HCT116 (cell line): ENCODE results near the gene MUC6. TPM values are rescaled to one million over a fixed set of nuclear protein-coding genes. Genes with fewer than 3 reads are reported as not detected.

Source experiments
- ATAC-seq: fragments of 200-7000 bp; cut with Tn5 transposase; 2 replicates; pipeline ENCODE4 v1.9.1; 2020; ENCODE audit warnings: mild to moderate bottlenecking, moderate library complexity
- BruUV-seq: library from RNA; stranded (reverse); fragments of 400-500 nt; replicated peaks from 2 replicates; lab custom pipeline; 2021; lab: Mats Ljungman, UMichigan
- CTCF ChIA-PET: fragments of 300-600 bp; sonication (Branson Sonifier 250); formaldehyde crosslinking; loops from one replicate; lab custom pipeline; 2021; ENCODE audit warnings: antibody characterized with exemption; lab: Charles Lee
- POLR2A ChIA-PET: fragments of 300-600, 350-600 bp; sonication (Branson Sonifier 250); formaldehyde crosslinking; loops from one replicate; lab custom pipeline; 2021; ENCODE audit warnings: antibody characterized with exemption; lab: Charles Lee
- RAD21 ChIA-PET, 2 experiments: fragments of 300-600 bp; sonication (Branson Sonifier 250); formaldehyde crosslinking; loops; one replicate each; lab custom pipeline; 2023; ENCODE audit warnings: low total read pairs in 2 of 2; ENCODE audit not compliant: uncharacterized antibody in 2 of 2, unreplicated experiment in 2 of 2, low non-redundant PET in 1 of 2; lab: Charles Lee
- DNase-seq: peaks from one replicate; pipeline ENCODE4 v3.0.0-alpha.2; 2010; ENCODE audit warnings: low read depth, low spot score
- H2AFZ ChIP-seq: fragments of 200-600 bp; shearing (Covaris generic), sonication (generic); 2 replicates; pipeline ENCODE4 v1.6.1; 2017; ENCODE audit warnings: low read depth, mixed run types, mixed read lengths, antibody characterized with exemption, low read length; ENCODE audit not compliant: poor library complexity, severe bottlenecking
- H3K27ac ChIP-seq: 2 replicates; pipeline ENCODE4 v1.5.1; 2012; ENCODE audit warnings: low read depth, low read length
- H3K27me3 ChIP-seq: fragments of 200-600 bp; sonication (generic); 2 replicates; pipeline ENCODE4 v1.6.1; 2016; ENCODE audit warnings: mixed run types, low read length, mixed read lengths; ENCODE audit not compliant: insufficient read depth
- H3K36me3 ChIP-seq, 2 experiments: fragments of 200-500 bp in 1 of 2; fragments of 200-600 bp in 1 of 2; sonication (Bioruptor generic) in 1 of 2; sonication (generic) in 1 of 2; 2 replicates each; pipeline versions ENCODE4 v1.5.1 to v1.6.1; 2014 to 2016; ENCODE audit warnings: low read length in 2 of 2, inconsistent platforms in 1 of 2, mixed read lengths in 1 of 2, mixed run types in 1 of 2; ENCODE audit not compliant: insufficient read depth in 2 of 2, control insufficient read depth in 1 of 2
- H3K4me1 ChIP-seq, 2 experiments: fragments of 200-600 bp in 1 of 2; sonication (generic) in 1 of 2; 2 replicates each; pipeline versions ENCODE4 v1.5.1 to v1.6.1; 2012 to 2017; ENCODE audit warnings: low read length in 2 of 2, inconsistent platforms in 1 of 2, mild to moderate bottlenecking in 1 of 2, mixed read lengths in 1 of 2, mixed run types in 1 of 2, moderate library complexity in 1 of 2; ENCODE audit not compliant: insufficient read depth in 2 of 2, control insufficient read depth in 1 of 2
- H3K4me2 ChIP-seq: fragments of 200-600 bp; sonication (generic); 2 replicates; pipeline ENCODE4 v1.6.1; 2017; ENCODE audit warnings: mixed run types, low read length, mixed read lengths
- H3K4me3 ChIP-seq, 2 experiments: fragments of 200-600 bp in 1 of 2; sonication (generic) in 1 of 2; replicated peaks in 1 of 2; 2 replicates each; pipeline ENCODE4 v1.5.1; 2011 to 2016; ENCODE audit warnings: low read length in 2 of 2, control low read depth in 1 of 2, low read depth in 1 of 2, mild to moderate bottlenecking in 1 of 2, mixed read lengths in 1 of 2, mixed run types in 1 of 2
- H3K79me2 ChIP-seq: fragments of 200-600 bp; sonication (generic); 2 replicates; pipeline ENCODE4 v1.6.1; 2017; ENCODE audit warnings: mild to moderate bottlenecking, mixed run types, low read length, moderate library complexity, mixed read lengths; ENCODE audit not compliant: insufficient read depth
- H3K9ac ChIP-seq: fragments of 200-600 bp; sonication (generic); 2 replicates; pipeline ENCODE4 v1.6.1; 2016; ENCODE audit warnings: low read length, mixed read lengths
- H3K9me2 ChIP-seq: fragments of 200-600 bp; sonication (generic), shearing (Covaris generic); 2 replicates; pipeline ENCODE4 v1.6.1; 2017; ENCODE audit warnings: mixed run types, mild to moderate bottlenecking, moderate library complexity; ENCODE audit not compliant: insufficient read depth
- H3K9me3 ChIP-seq, 2 experiments: fragments of 200-500 bp in 1 of 2; fragments of 200-600 bp in 1 of 2; sonication (Bioruptor generic) in 1 of 2; sonication (generic) in 1 of 2; 2 replicates each; pipeline ENCODE4 v1.6.1; 2014 to 2017; ENCODE audit warnings: low read length in 2 of 2, mixed read lengths in 2 of 2, inconsistent platforms in 1 of 2, low read depth in 1 of 2, mild to moderate bottlenecking in 1 of 2, mixed run types in 1 of 2, moderate library complexity in 1 of 2; ENCODE audit not compliant: control insufficient read depth in 1 of 2, insufficient read depth in 1 of 2
- H4K20me1 ChIP-seq: fragments of 200-600 bp; sonication (generic), shearing (Covaris generic); 2 replicates; pipeline ENCODE4 v1.6.1; 2017; ENCODE audit warnings: mixed run types, mild to moderate bottlenecking, moderate library complexity; ENCODE audit not compliant: insufficient read depth
- CBX3 ChIP-seq: IDR thresholded peaks from 2 replicates; pipeline ENCODE4 v1.6.1; 2012; ENCODE audit warnings: low read depth
- CEBPB ChIP-seq: IDR thresholded peaks from 2 replicates; pipeline ENCODE4 v1.6.1; 2012; ENCODE audit warnings: low read depth
- EGR1 ChIP-seq: IDR thresholded peaks from 2 replicates; pipeline ENCODE4 v1.6.1; 2012; ENCODE audit warnings: low read depth
- EZH2 ChIP-seq: fragments of 200-600 bp; sonication (generic); IDR thresholded peaks from 2 replicates; pipeline ENCODE4 v1.6.1; 2017; ENCODE audit warnings: antibody characterized with exemption, mixed run types
- FOSL1 ChIP-seq: IDR thresholded peaks from 2 replicates; pipeline ENCODE4 v1.6.1; 2012; ENCODE audit warnings: low read depth
- POLR2A ChIP-seq: IDR thresholded peaks from 2 replicates; pipeline ENCODE4 v1.7.0; 2011; ENCODE audit warnings: borderline replicate concordance; ENCODE audit not compliant: insufficient read depth, insufficient read length; ENCODE audit errors: extremely low read depth
- POLR2AphosphoS5 ChIP-seq: IDR thresholded peaks from 2 replicates; pipeline ENCODE4 v1.6.1; 2011; ENCODE audit warnings: mild to moderate bottlenecking, low read depth, low read length, moderate library complexity
- RAD21 ChIP-seq: IDR thresholded peaks from 2 replicates; pipeline ENCODE4 v1.6.1; 2012; ENCODE audit warnings: low read depth, mild to moderate bottlenecking
- SIN3A ChIP-seq: IDR thresholded peaks from 2 replicates; pipeline ENCODE4 v1.6.1; 2012; ENCODE audit warnings: low read depth
- SP1 ChIP-seq: IDR thresholded peaks from 2 replicates; pipeline ENCODE4 v1.6.1; 2012; ENCODE audit warnings: low read depth
- SRF ChIP-seq: IDR thresholded peaks from 2 replicates; pipeline ENCODE4 v1.6.1; 2012; ENCODE audit warnings: low read depth
- TCF7L2 ChIP-seq: IDR thresholded peaks from 2 replicates; pipeline ENCODE4 v1.7.0; 2011; ENCODE audit warnings: borderline replicate concordance, inconsistent platforms; ENCODE audit not compliant: insufficient read depth, insufficient read length; ENCODE audit errors: extremely low read depth
- intact Hi-C: fragments of 100-400 bp; cut with micrococcal nuclease; formaldehyde crosslinking; loops from 2 replicates; pipeline ENCODE4 v1.10.0; 2022
- total RNA-seq: library from RNA; stranded (reverse); gene quantifications from one replicate; pipeline ENCODE4 v1.2.1, GENCODE V29; 2021; ENCODE audit not compliant: unreplicated experiment
- TF ChIP-seq, protein P1 (sequence below): IDR thresholded peaks from 2 replicates; pipeline ENCODE4 v1.6.1; 2012; ENCODE audit warnings: low read depth
- TF ChIP-seq, protein P2 (sequence below): IDR thresholded peaks from 2 replicates; pipeline ENCODE4 v1.6.1; 2012
- TF ChIP-seq, protein P3 (sequence below): IDR thresholded peaks from 2 replicates; pipeline ENCODE4 v1.6.1; 2012

MUC6 gene
- total RNA-seq, 1 experiment from 2014 or later: 0.02 TPM

DNA sequence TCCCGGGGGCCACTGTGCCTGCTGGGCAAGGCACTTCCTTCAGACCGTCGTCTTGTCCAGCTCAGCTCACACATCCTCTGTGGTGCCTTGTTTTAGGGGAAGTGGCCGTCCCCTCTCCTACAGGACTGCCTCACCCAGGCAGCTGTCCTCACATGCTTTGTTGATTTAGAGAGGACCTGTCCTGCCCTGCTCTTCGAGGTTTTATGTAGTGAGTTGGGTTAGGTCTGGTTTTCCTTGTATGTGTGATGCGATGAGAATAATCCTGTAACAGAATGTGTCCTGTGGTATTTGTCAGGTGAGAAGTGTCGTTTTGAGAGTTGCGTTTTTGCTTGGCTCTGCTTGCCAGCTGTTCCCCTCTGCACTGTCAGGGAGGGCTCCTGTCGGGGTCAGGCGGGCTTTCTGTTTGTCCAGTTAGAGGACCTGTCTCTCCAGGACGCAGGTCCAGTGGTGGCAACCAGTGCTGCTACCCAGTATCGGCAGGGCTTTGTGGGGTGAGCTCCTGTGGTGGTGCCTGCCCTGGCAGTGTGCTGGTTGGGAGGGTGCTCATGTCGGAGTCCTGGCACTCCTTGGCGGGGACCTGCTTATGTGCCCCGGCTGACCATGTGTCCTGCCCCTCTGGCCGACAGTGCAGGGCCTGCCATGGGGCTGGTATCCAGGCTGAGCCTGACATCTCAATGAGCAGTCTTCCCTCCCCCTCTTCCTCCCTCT is 41.3 kb downstream of the MUC6 start:
- H3K9me2 ChIP-seq: no peaks in the 10 kb centered on the region
- H3K9me3 ChIP-seq: no peaks in the 10 kb centered on the region
- ChIA-PET RAD21 (no interaction called here), CTCF (no interaction called here), POLR2A (no interaction called here)
- H3K36me3 ChIP-seq: peaks cover 0 to 7% of the 10 kb centered on the region in 2 experiments; a peak in 3 of 4 replicates
- intact Hi-C loops: no loop called here
- DNase-seq (no peak), ATAC-seq (peak; percentile 43)
- H3K4me2 ChIP-seq: no peak overlapping the region
- H3K79me2 ChIP-seq: no peaks in the 10 kb centered on the region; the same call in 1 of the 2 replicates
- no peak overlapping the region for H3K27ac ChIP-seq
- no peak for TF ChIP-seq EGR1
- TF ChIP-seq, protein P1, sequence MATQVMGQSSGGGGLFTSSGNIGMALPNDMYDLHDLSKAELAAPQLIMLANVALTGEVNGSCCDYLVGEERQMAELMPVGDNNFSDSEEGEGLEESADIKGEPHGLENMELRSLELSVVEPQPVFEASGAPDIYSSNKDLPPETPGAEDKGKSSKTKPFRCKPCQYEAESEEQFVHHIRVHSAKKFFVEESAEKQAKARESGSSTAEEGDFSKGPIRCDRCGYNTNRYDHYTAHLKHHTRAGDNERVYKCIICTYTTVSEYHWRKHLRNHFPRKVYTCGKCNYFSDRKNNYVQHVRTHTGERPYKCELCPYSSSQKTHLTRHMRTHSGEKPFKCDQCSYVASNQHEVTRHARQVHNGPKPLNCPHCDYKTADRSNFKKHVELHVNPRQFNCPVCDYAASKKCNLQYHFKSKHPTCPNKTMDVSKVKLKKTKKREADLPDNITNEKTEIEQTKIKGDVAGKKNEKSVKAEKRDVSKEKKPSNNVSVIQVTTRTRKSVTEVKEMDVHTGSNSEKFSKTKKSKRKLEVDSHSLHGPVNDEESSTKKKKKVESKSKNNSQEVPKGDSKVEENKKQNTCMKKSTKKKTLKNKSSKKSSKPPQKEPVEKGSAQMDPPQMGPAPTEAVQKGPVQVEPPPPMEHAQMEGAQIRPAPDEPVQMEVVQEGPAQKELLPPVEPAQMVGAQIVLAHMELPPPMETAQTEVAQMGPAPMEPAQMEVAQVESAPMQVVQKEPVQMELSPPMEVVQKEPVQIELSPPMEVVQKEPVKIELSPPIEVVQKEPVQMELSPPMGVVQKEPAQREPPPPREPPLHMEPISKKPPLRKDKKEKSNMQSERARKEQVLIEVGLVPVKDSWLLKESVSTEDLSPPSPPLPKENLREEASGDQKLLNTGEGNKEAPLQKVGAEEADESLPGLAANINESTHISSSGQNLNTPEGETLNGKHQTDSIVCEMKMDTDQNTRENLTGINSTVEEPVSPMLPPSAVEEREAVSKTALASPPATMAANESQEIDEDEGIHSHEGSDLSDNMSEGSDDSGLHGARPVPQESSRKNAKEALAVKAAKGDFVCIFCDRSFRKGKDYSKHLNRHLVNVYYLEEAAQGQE: no peak
- no peak for TF ChIP-seq SIN3A
- no TSS peak for BruUV-seq
- H4K20me1 ChIP-seq: no peaks in the 10 kb centered on the region
- no peak overlapping the region for H3K9ac ChIP-seq
- H2AFZ ChIP-seq: no peak overlapping the region
- H3K27me3 ChIP-seq: no peaks in the 10 kb centered on the region
- peaks cover 0 to 8% of the 10 kb centered on the region in 2 experiments; a peak in 1 of 4 replicates for H3K4me1 ChIP-seq
- H3K4me3 ChIP-seq: no peak overlapping the region

DNA sequence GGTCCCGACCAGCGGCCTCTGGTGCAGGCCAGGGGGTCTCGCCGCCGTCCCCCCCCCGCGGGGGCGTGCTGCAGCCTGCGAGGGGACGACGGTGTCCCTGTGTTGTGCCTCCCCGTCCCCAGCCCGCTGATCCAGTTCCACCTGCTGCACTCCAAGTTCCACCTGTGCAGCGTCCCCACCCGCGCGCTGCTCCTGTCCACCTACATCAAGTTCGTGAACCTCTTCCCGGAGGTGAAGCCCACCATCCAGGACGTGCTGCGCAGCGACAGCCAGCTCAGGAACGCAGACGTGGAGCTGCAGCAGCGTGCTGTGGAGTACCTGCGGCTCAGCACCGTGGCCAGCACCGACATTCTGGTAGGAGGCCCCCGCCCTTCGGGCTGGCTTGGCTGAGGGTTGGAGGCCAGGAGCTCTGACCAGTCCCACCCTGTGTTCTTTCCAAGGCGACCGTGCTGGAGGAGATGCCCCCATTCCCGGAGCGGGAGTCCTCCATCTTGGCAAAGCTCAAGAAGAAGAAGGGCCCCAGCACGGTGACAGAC is 42.8 kb downstream of the MUC6 start:
- Histone ChIP-seq H2AFZ (no peak overlapping the region), H3K9me2 (no peaks in the 10 kb centered on the region), H3K27me3 (no peaks in the 10 kb centered on the region), H3K27ac (no peak overlapping the region), H3K4me2 (no peak overlapping the region), H4K20me1 (no peaks in the 10 kb centered on the region), H3K79me2 (no peaks in the 10 kb centered on the region; the same call in 1 of the 2 replicates), H3K9ac (no peak overlapping the region), H3K4me1 (peaks cover 0 to 8% of the 10 kb centered on the region in 2 experiments; a peak in 1 of 4 replicates), H3K9me3 (no peaks in the 10 kb centered on the region), H3K4me3 (no peak overlapping the region), H3K36me3 (peaks cover 6 to 10% of the 10 kb centered on the region in 2 experiments; a peak in 3 of 4 replicates)
- ATAC-seq (no peak), DNase-seq (no peak)
- CTCF ChIA-PET: no interaction called here
- intact Hi-C loops: no loop called here
- POLR2A ChIA-PET: no interaction called here
- TF ChIP-seq TCF7L2 (no peak), SRF (no peak), POLR2A (no peak), EGR1 (no peak), CBX3 (no peak), FOSL1 (no peak), SIN3A (no peak), POLR2AphosphoS5 (no peak), RAD21 (no peak), CEBPB (no peak), SP1 (no peak), EZH2 (no peak)
- TF ChIP-seq, protein P2, sequence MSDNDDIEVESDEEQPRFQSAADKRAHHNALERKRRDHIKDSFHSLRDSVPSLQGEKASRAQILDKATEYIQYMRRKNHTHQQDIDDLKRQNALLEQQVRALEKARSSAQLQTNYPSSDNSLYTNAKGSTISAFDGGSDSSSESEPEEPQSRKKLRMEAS: no peak
- TF ChIP-seq, protein P3, sequence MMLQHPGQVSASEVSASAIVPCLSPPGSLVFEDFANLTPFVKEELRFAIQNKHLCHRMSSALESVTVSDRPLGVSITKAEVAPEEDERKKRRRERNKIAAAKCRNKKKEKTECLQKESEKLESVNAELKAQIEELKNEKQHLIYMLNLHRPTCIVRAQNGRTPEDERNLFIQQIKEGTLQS: no peak
- BruUV-seq: no TSS peak
- RAD21 ChIA-PET: no interaction called here
